MM.1S (cell line): ENCODE results near the gene PDPK1.
"Not testable (repeated sequence)": the region's sequence is repeated elsewhere in the genome, so short reads cannot be mapped to it uniquely, and the experiment has no call there.

Experiments used
- DNase-seq: peaks from one replicate; pipeline ENCODE4 v3.0.0-alpha.2; 2015
- H2AFZ ChIP-seq: fragments of 300-600 bp; sonication (generic); 2 replicates; pipeline ENCODE4 v1.6.0; 2016; ENCODE audit warnings: antibody characterized with exemption, low read length
- H3F3A ChIP-seq: fragments of 300-600 bp; sonication (generic); 2 replicates; pipeline ENCODE4 v1.6.1; 2016; ENCODE audit warnings: mild to moderate bottlenecking, antibody characterized with exemption, low read length, moderate library complexity, mixed read lengths; ENCODE audit not compliant: insufficient read depth
- H3K27ac ChIP-seq: fragments of 300-600 bp; sonication (generic); 2 replicates; pipeline ENCODE4 v1.5.1; 2016; ENCODE audit warnings: mild to moderate bottlenecking, low read length
- H3K27me3 ChIP-seq: fragments of 300-600 bp; sonication (generic); replicated peaks from 2 replicates; pipeline ENCODE4 v1.6.0; 2016; ENCODE audit warnings: low read length; ENCODE audit not compliant: insufficient read depth
- H3K36me3 ChIP-seq: fragments of 300-600 bp; sonication (generic); replicated peaks from 2 replicates; pipeline ENCODE4 v1.6.1; 2016; ENCODE audit warnings: mild to moderate bottlenecking, low read length, mixed read lengths; ENCODE audit not compliant: insufficient read depth
- H3K4me1 ChIP-seq: fragments of 300-600 bp; sonication (generic); 2 replicates; pipeline ENCODE4 v1.6.1; 2016; ENCODE audit warnings: low read length, mixed read lengths
- H3K4me2 ChIP-seq: fragments of 300-600 bp; sonication (generic); 2 replicates; pipeline ENCODE4 v1.6.0; 2016; ENCODE audit warnings: low read depth, low read length
- H3K4me3 ChIP-seq: fragments of 300-600 bp; sonication (generic); 2 replicates; pipeline ENCODE4 v1.5.1; 2016; ENCODE audit warnings: low read length, mixed read lengths
- H3K79me2 ChIP-seq: fragments of 300-600 bp; sonication (generic); 2 replicates; pipeline ENCODE4 v1.6.1; 2016; ENCODE audit warnings: mixed run types, low read length, mixed read lengths
- H3K9ac ChIP-seq: fragments of 300-600 bp; sonication (generic); 2 replicates; pipeline ENCODE4 v1.6.1; 2016; ENCODE audit warnings: low read length, mixed read lengths
- H3K9me2 ChIP-seq: fragments of 300-600 bp; sonication (generic); replicated peaks from 2 replicates; pipeline ENCODE4 v1.6.1; 2016; ENCODE audit warnings: mild to moderate bottlenecking, low read length, mixed read lengths; ENCODE audit not compliant: insufficient read depth
- H3K9me3 ChIP-seq: fragments of 300-600 bp; sonication (generic); replicated peaks from 2 replicates; pipeline ENCODE4 v1.6.1; 2016; ENCODE audit warnings: mild to moderate bottlenecking, low read length, mixed read lengths; ENCODE audit not compliant: insufficient read depth
- H4K20me1 ChIP-seq: fragments of 300-600 bp; sonication (generic); 2 replicates; pipeline ENCODE4 v1.6.1; 2016; ENCODE audit warnings: mild to moderate bottlenecking, low read length, moderate library complexity, mixed read lengths; ENCODE audit not compliant: insufficient read depth
- CTCF ChIP-seq: fragments of 300-600 bp; sonication (generic); IDR thresholded peaks from 2 replicates; pipeline ENCODE4 v1.5.1; 2016; ENCODE audit warnings: antibody characterized with exemption, low read length, mixed read lengths
- EZH2 ChIP-seq: fragments of 300-600 bp; sonication (generic); optimal IDR thresholded peaks from 2 replicates; pipeline ENCODE3; 2017; ENCODE audit warnings: low read depth, mild to moderate bottlenecking, antibody characterized with exemption, low read length, mixed read lengths
- EZH2phosphoT487 ChIP-seq: fragments of 300-600 bp; sonication (generic); IDR thresholded peaks from 2 replicates; pipeline ENCODE4 v1.6.1; 2018; ENCODE audit warnings: antibody characterized with exemption, low read length

Gene PDPK1

GRCh38 chr16:2598723-2599122, 60.9 kb downstream of the PDPK1 start:
- Histone ChIP-seq H3K4me3 (no peak overlapping the region), H4K20me1 (no peaks in the 10 kb centered on the region), H3K9me3 (no peaks in the 10 kb centered on the region), H3K27me3 (no peaks in the 10 kb centered on the region), H3K36me3 (peaks cover 6% of the 10 kb centered on the region; the same call in 1 of the 2 replicates), H3K27ac (no peak overlapping the region), H3K4me2 (no peak overlapping the region), H2AFZ (no peak overlapping the region), H3K4me1 (no peaks in the 10 kb centered on the region), H3K79me2 (peaks cover 12% of the 10 kb centered on the region), H3F3A (peaks cover 6% of the 10 kb centered on the region; the same call in 1 of the 2 replicates), H3K9ac (no peak overlapping the region), H3K9me2 (no peaks in the 10 kb centered on the region)
- no peak for DNase-seq
- no peak for TF ChIP-seq EZH2phosphoT487
- no peak for TF ChIP-seq CTCF
- no peak for TF ChIP-seq EZH2

GRCh38 chr16:2599165-2599564, 61.3 kb downstream of the PDPK1 start:
- H3K9ac ChIP-seq, H3K27me3 ChIP-seq, H3K4me1 ChIP-seq, H4K20me1 ChIP-seq, H3K4me2 ChIP-seq, H2AFZ ChIP-seq, DNase-seq, H3F3A ChIP-seq, H3K4me3 ChIP-seq, H3K9me2 ChIP-seq, H3K9me3 ChIP-seq, H3K27ac ChIP-seq, H3K36me3 ChIP-seq: not testable (repeated sequence)
- H3K79me2 ChIP-seq: peaks cover 12% of the 10 kb centered on the region

- H3K9ac ChIP-seq, H3K4me1 ChIP-seq, H3K36me3 ChIP-seq, H3K27ac ChIP-seq, H3K9me2 ChIP-seq, H3K9me3 ChIP-seq, H4K20me1 ChIP-seq, H3K4me3 ChIP-seq, H3F3A ChIP-seq, H3K27me3 ChIP-seq, H3K4me2 ChIP-seq, DNase-seq, H2AFZ ChIP-seq: not testable (repeated sequence)
- H3K79me2 ChIP-seq: peaks cover 13% of the 10 kb centered on the region
These were observed 62.0 kb downstream of the PDPK1 start for GRCh38 chr16:2599785-2600184.

GRCh38 chr16:2601301-2602025, 63.6 kb downstream of the PDPK1 start:
- not testable (repeated sequence) for H3K9me2 ChIP-seq, H3K9me3 ChIP-seq, H3F3A ChIP-seq, H3K27me3 ChIP-seq, DNase-seq, H3K9ac ChIP-seq, H2AFZ ChIP-seq, H3K27ac ChIP-seq, H3K4me2 ChIP-seq, H3K4me3 ChIP-seq, H4K20me1 ChIP-seq, H3K4me1 ChIP-seq, H3K36me3 ChIP-seq
- peaks cover 19% of the 10 kb centered on the region for H3K79me2 ChIP-seq

- not testable (repeated sequence) for H3K9me2 ChIP-seq, H3K9me3 ChIP-seq, H3K4me1 ChIP-seq, DNase-seq, H4K20me1 ChIP-seq, H3K27ac ChIP-seq, H3F3A ChIP-seq, H3K9ac ChIP-seq, H3K36me3 ChIP-seq, H3K27me3 ChIP-seq, H2AFZ ChIP-seq, H3K4me3 ChIP-seq, H3K4me2 ChIP-seq
- H3K79me2 ChIP-seq: peaks cover 15% of the 10 kb centered on the region
These were observed 64.4 kb downstream of the PDPK1 start for GRCh38 chr16:2602175-2602574.
